Measurements from ENCODE around the gene BCAN.
"Not testable (repeated sequence)": the region's sequence is repeated elsewhere in the genome, so short reads cannot be mapped to it uniquely, and the experiment has no call there.

The BCAN gene, protein sequence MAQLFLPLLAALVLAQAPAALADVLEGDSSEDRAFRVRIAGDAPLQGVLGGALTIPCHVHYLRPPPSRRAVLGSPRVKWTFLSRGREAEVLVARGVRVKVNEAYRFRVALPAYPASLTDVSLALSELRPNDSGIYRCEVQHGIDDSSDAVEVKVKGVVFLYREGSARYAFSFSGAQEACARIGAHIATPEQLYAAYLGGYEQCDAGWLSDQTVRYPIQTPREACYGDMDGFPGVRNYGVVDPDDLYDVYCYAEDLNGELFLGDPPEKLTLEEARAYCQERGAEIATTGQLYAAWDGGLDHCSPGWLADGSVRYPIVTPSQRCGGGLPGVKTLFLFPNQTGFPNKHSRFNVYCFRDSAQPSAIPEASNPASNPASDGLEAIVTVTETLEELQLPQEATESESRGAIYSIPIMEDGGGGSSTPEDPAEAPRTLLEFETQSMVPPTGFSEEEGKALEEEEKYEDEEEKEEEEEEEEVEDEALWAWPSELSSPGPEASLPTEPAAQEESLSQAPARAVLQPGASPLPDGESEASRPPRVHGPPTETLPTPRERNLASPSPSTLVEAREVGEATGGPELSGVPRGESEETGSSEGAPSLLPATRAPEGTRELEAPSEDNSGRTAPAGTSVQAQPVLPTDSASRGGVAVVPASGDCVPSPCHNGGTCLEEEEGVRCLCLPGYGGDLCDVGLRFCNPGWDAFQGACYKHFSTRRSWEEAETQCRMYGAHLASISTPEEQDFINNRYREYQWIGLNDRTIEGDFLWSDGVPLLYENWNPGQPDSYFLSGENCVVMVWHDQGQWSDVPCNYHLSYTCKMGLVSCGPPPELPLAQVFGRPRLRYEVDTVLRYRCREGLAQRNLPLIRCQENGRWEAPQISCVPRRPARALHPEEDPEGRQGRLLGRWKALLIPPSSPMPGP

DNA sequence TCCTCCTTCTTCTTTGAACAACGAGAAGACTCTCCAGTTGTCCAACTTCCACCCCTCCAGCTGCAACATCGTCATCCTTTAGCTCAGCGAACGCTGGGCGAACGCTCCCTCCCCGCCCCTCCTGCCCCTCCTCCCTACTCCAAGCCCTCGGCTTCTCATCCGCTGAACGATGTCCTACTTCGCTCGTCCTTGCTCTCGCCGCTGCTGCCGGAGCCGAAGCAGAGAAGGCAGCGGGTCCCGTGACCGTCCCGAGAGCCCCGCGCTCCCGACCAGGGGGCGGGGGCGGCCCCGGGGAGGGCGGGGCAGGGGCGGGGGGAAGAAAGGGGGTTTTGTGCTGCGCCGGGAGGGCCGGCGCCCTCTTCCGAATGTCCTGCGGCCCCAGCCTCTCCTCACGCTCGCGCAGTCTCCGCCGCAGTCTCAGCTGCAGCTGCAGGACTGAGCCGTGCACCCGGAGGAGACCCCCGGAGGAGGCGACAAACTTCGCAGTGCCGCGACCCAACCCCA lies at the start of gene BCAN:
TSS of gene BCAN (plus strand) at position 357 of the 504 bp plus-strand sequence. CDS start 3,938 bp downstream, outside the sequence.
- no peak for DNase-seq

DNA sequence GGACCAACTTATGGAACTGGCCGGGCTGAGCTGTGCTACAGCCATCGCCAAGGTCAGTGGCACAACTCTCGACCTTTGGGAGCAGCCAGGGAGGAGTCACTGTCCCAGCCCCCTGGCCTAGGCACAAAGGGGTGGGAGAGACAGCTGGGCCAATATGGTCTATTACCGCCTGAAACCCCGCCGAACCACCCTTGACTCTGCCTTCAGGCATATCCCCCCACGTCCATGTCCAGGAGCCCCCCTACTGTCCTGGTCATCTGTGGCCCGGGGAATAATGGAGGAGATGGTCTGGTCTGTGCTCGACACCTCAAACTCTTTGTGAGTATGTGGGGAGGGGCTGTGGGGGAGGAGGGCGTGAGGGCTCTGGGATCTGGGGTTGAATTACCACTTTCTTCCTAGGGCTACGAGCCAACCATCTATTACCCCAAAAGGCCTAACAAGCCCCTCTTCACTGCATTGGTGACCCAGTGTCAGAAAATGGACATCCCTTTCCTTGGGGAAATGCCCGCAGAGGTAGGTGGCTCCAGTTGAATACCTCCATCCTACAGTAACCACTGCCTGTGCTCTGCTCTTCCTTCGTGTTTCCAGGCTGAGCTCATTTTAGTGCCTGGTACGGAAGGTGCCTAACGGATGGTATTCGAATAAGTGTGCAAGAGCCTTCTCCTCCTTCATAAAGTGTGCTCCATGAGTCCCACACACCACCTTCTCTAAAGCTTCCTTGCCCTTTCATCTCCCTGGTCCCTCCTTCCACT lies 49.6 kb upstream of the BCAN start:
- DNase-seq: no peak

DNA sequence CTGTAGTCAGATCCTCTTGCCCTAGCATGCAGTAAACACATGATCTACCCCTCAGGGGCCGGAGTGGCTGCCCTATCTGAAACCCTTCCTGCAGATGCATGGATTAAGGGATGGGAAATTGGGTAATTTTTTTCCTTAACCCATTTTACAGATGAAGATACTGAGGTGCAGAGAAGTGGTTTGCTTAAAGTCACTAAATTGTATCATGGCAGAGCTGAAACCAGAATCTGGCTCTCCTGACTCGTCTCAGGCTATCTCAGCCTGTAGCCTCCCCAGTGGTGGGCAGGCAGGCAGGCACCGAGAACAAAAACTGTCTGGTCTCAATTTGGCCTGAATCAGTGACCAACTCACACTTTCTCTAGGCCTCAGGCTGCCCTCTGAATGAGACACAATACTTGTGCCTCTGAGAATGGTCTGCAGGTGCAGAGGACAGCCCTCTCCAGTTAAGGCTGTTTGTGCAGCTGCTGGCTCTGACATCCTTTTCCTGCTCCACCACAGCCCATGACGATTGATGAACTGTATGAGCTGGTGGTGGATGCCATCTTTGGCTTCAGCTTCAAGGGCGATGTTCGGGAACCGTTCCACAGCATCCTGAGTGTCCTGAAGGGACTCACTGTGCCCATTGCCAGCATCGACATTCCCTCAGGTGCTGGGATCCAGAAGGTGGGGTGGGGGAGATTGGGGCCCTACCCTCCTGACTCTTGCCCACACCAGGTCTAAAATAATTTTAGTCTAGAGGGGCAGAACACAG lies 48.8 kb upstream of the BCAN start:
- no peak for DNase-seq

DNA sequence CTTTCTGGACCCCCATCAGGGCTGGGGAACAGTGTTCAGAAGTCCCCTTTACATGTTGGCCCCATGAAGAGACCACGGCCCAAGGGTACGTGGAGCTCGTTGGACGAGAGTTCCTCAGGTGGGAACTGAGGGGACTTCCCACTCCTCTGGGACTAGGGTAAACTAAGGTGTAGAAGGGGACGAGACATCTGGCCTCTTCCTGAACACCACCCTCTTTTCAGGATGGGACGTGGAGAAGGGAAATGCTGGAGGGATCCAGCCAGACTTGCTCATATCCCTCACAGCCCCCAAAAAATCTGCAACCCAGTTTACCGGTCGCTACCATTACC lies 48.3 kb upstream of the BCAN start:
- DNase-seq: no peak

DNA sequence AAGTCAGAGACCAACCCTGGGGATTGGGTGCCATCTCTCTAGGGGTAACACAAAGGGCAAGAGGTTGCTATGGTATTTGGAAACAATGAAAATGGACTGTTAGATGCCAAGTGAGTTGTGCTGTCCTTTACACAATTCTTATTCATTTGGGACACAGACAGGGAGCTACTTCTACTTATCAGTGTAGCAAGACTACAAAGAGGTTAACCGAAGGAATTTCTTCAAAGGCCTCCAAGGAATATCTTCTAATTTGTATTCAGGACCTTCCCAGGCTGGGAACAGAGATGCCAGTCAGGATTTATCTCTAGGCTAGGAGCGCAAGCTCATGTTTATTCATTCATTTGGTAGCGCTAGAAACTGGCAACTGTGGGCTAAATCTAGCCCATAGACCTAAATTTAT lies 47.7 kb upstream of the BCAN start:
- no peak for DNase-seq

DNA sequence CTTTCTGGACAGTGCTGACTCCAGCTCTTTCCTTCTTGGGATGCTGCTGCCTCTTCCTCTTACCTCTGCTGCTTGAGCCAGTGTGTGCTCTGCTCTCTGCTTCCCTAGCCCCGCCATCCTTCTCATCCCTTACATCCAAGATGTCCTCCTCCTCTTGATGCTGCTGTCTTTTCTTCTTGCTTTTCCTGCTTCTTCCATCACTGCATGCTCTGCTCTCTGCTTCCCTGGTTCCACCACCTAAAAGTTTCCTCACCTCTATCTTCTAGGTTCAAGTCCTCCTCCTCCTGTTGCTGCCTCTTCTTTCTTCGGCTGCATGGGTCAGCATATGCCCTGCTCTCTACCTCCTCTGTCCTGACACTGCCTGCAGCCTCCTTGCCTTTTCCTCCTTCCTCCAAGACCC lies 46.9 kb upstream of the BCAN start:
- no peak for DNase-seq

DNA sequence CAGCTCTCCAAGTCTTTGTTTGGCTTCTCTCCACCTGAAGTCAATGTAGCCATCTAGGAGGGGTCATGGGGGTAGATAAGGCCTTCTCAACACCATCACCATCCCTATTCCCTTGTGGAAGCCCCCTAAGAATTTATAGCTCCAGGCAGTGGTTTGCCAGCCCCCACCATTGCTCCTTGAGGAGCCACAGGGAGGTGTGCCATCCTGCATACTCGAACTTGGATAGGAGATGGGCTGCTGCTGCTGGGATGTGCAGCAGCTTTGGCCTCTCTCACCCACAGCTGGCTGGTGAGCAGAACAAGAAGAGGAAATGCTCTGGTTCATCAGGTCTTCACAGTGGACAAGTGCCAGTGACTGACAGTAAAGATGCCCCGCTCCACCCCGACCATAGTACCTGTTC lies 45.5 kb upstream of the BCAN start:
- no peak for DNase-seq

DNA sequence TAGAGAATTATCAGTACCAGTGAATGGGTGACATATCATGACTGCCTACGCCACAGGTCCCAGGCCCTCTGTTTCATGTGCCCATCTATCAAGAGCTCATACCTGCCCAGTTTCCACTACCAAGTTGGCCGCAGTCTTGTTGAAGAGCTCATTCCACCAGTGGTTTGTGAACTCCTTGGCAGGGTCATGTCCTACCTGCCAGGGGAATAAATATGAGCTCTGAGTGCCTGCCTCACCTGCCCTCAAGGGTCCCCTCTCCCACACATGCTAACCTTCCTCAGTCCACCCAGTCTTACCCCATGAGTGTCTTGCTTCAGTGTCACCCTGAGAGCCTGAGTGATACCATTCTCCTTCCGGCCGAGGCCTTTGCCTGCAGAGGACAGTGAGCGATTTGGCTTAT lies 43.8 kb upstream of the BCAN start:
- DNase-seq: no peak

DNA sequence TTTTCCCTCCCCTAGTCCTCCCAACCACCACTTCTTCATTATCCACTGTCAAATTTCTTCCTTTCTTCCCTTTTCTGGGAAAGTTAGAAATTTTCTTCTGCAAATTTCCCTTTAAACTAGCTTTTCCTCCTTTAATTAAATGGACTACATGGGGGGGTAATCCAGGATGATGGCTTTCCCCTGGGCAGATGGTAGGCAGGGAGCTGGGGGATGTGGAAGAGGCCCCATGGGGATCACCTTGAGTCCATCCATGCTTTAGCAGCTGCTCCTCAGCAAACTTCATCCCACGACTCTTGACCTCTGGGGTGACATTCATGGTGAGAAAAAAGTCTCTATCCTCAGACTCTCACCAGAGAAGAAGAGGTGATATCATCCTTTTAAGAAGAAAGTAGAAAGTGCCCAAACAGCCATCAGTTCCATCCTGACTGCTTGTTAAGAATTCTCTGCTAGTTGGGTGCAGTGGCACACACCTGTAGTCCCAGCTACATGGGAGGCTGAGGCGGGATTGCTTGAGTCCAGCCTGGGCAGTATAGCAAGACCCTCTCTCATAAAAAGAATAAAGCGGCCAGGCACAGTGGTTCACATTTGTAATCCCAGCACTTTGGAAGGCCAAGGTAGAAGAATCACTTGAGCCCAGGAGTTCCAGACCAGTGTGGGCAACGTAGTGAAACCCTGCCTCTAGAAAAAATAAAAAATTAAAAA lies 43.0 kb upstream of the BCAN start:
- no peak for DNase-seq

DNA sequence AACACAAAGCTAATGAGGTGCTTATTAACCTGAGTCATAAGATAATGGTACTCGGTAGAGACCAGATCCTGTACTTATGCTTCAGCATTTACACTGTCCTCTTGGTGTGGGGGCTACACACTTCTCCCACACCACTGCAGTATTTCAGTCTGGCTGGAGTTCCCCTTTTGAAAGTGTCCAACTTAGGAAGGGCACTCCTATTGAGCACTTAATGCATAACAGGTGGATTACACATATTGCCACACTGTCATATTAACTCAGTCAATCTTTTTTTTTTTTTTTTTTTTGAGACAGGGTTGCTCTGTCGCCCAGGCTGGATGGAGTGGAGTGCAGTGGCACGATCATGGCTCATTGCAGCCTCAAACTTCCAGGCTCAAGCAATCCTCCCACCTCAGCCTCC lies 42.1 kb upstream of the BCAN start:
- no peak for DNase-seq

DNA sequence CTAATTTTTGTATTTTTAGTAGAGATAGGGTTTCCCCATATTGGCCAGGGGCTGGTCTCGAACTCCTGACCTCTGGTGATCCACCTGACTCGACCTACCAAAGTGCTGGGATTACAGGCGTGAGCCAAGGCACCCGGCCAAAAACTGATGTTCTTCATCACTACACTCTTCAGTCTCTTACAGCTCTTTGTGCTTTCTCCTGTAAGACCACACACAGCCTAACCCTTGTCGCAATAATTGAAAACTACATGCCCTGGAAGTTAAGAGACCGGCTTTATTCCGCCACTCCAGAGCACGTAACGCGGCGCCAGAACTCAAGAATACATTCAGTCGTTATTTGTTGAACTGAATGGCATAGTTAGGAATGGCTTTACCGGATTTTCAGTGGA lies 41.2 kb upstream of the BCAN start:
- DNase-seq: no peak

DNA sequence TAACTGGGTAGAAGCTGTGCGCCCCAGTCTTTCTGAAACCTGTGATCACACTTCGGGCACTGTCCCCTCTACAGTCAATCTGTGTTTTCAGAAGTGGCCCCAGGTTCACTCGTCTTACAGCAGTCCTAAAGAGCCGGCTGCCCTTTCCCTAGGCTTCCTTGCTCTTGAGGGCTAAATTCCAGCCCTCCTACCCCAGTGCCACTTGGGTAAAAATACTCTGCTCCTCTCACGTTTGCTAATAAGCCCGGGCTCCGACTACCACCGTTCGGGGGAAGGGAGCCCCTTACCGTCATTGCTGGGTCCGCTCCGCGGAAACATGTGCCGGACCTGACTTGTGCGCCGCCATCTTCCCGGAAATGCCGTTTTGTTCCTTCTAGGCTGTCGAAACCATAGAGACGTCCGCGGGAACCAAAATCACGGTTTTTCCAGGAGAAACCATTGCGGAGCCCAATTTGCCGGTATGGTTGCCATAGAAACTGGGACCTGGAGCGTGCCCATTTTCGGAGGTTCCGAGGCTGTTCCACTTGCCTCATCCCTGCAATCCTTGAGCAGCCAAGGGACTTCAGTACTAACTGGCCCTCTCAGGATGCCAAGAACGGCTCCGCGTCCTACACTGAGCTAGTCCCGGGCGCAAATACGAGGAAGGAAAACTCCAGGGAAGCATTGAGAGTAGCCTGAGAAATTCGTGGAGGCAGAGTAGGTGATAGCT lies 40.6 kb upstream of the BCAN start, which contains the start of gene GPATCH4:
TSS of gene GPATCH4 (minus strand) at position 358 of the 709 bp plus-strand sequence.
- peak; percentile 93 for DNase-seq

DNA sequence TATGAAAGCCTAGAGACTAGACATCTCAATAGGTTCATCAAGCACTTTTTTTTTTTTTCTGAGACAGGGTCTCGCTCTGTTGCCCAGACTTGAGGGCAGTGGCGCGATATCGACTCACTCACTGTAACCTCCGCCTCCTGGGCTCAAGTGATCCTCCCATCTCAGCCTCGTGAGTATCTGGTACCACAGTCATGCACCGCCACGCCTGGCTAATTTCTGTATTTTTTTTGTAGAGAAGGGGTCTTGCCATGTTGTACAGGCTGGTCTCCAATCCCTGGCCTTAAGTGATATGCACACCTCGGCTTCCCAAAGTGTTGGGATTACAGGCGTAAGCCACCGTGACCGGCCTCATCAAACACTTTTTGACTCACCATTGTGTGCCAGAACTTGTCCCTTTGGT lies 40.0 kb upstream of the BCAN start:
- DNase-seq: no peak

DNA sequence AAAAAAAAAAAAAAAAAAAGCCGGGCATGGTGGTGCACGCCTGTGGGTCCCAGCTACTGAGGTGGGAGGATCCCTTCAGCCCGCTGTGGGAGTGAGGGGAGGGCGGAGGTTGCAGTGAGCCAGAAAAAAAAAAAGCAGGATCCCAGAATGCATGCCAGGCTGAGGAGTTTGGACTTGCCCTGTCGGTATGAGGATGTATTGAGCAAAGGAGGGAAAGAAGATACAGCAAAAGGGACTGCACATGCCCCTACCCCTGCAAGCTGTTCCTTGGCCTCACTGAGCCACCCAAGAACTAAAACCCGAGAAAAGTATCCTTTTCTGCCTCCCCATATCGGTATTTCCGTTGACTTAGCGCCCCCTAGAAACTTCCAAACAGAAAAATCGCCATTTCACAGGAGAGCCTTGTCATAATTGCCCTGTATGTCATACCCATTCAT lies 39.3 kb upstream of the BCAN start:
- no peak for DNase-seq

DNA sequence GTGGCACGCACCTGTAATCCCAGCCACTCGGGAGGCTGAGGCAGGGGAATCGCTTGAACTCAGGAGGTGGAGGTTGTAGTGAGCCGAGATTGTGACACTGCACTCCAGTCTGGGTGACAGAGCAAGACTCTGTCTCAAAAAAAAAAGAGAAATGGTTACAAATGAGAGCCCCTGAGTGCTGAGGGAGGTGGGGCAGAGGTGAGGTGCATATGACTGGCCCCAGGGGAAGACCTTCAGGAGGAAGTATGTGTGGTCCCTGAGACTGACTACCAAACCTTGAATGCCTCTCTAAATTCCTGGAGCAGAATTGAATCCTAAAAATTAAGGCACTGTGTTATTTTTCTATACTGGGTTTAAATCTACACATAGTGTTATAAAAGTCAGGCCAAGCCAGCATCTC lies 34.6 kb upstream of the BCAN start:
- not testable (repeated sequence) for DNase-seq

DNA sequence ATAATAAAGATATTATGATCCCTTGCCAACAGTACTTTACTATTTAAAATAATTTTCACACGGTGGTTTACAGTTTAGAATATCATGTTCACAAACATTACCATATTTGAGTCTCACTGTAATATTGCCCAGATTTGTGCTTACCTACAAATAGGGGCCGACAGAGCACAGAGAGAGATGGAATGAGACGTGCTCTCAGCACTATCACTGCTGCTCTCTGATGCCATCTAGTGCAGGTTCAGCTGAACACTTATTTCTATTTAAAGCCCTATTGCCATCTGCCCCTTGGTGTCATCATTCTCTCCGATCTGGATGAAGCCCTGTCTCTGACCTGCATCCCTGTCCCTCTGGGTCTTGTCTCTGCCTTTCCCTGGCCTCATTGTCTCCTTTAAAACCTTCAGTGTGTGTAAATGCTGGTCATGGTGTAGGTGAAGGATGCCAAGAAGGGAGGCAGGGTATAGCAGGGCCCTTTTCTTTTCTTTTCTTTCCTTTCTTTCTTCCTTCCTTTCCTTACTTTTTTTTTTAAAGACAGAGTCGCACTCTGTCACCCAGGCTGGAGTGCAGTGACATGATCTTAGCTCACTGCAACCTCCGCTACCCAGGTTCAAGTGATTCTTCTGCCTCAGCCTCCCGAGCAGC lies 33.8 kb upstream of the BCAN start:
- DNase-seq: peak; percentile 71

DNA sequence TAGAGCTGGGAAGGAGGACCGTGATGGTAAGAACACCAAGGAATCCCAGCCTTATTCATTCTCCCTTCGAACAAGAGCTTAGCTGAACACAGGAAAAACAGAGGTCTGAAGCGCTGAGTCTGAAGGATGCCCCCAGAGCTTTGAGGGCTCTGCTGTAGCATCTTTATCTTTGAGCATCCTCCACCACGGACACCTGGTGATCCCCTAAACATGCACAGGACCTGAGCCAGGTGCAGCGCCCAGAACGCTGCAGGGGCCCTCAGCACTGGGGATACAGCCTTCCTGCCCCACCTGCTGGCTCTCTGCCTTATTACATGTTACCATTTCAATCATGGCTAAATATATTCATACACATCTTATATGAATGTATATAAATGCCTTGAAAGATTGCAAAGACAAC lies 32.9 kb upstream of the BCAN start:
- DNase-seq: no peak

DNA sequence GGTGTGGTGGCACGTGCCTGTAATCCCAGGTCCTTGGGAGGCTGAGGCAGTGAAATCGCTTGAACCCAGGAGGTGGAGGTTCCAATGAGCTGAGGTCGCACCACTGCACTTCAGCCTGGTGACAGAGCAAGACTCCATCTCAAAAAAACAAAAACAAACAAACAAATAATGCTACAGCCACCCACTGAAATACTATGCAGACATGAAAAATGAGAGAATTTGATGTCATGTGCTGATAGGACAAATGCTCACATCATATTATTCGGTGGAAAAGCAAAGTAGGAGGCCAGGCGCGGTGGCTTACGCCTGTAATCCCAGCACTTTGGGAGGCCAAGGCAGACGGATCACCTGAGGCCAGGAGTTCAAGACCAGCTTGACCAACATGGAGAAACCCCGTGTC lies 31.8 kb upstream of the BCAN start:
- not testable (repeated sequence) for DNase-seq

DNA sequence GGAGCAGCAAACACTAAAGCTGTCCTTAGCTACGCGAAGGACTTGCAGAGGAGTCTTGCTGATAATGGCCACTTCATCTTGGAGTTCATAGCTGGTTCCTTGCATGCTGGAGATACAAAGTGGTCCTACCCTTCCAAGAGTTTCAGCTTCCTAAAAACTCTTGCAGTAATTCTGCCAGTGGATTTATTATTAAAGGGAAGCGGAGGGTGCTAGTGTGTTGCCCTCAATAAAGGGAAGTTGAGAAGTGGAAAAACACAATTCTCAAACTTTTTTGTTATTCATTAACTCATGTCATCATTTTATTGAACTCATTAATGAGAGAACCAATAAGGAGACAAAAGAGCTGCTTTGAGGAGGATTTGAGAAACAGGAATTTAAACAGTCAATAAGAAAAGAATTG lies 29.3 kb upstream of the BCAN start:
- DNase-seq: no peak

DNA sequence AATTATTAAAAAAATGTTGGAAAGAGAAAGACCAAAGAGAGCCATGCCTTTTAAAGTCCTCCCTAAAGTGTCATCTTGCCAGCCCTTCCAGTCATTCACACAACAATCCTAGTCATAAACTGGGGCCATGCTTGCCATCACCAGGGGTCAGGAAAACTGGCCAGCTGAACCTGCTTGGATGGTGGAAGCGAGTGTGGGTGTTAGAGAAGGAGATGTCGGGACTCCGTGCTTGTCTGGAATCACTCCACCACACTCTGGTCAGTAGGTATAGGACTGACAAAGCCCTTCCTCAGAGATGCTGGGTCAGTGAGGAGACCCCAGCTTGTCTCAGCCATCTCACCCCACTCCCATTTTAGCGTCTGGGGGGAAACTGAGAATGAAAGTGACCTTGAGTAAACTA lies 26.0 kb upstream of the BCAN start:
- DNase-seq: no peak

DNA sequence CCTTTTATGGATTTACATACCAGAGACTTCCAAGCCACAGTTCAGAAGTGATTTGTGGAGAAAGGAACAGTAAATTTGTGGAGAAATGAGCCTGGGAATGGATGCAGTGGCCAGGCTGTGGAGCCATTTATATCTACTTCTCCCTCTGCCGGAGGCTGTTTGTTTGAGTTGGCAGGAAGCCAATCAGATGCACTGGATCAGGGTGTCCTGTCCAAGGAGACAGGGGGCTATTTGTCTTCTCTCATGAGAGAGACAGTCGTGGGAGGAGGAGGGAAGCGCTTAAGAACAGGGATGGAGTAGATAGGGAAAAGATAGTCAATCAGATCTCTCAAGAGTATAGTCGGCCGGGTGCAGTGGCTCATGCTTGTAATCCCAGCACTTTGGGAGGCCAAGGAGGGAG lies 25.5 kb upstream of the BCAN start:
- peak; percentile 55 for DNase-seq
